Measurements from ENCODE around the gene ANKZF1. TPM values are rescaled to one million over a fixed set of nuclear protein-coding genes. Genes with fewer than 3 reads are reported as not detected.

ANKZF1 gene
- total and polyA plus RNA-seq, 10 of the 15 experiments (the other 5 are each of a cell fraction or from before 2014, with no cell fraction given): 3.1 to 104 (median 35.0) TPM

DNA sequence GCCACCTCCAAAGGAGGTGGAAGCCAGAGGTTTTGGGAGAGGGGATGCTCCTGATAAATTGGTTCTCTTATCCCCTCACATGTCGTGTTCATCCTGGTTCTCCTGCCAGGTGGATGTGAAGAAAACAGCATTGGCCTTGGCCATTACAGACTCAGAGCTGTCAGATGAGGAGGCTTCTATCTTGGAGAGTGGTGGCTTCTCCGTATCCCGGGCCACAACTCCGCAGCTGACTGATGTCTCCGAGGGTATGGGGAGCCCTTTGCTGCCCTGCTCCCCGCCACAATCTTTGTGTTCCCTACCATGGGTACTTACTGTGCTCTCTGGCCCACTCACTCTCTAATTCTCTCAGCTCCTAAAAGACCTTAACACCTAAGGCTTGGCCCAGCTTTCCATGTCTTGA, 48.1 kb upstream of the ANKZF1 start (continued):
- TF ChIP-seq, protein P1, sequence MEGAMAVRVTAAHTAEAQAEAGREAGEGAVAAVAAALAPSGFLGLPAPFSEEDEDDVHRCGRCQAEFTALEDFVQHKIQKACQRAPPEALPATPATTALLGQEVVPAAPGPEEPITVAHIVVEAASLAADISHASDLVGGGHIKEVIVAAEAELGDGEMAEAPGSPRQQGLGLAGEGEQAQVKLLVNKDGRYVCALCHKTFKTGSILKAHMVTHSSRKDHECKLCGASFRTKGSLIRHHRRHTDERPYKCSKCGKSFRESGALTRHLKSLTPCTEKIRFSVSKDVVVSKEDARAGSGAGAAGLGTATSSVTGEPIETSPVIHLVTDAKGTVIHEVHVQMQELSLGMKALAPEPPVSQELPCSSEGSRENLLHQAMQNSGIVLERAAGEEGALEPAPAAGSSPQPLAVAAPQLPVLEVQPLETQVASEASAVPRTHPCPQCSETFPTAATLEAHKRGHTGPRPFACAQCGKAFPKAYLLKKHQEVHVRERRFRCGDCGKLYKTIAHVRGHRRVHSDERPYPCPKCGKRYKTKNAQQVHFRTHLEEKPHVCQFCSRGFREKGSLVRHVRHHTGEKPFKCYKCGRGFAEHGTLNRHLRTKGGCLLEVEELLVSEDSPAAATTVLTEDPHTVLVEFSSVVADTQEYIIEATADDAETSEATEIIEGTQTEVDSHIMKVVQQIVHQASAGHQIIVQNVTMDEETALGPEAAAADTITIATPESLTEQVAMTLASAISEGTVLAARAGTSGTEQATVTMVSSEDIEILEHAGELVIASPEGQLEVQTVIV (IDR thresholded peaks at IDR 0.05; ENCODE audit: borderline replicate concordance, partially characterized antibody): no peak
- TF ChIP-seq SMAD5 (IDR thresholded peaks at IDR 0.05; ENCODE audit: low read depth): no peak
- TF ChIP-seq, protein P2, sequence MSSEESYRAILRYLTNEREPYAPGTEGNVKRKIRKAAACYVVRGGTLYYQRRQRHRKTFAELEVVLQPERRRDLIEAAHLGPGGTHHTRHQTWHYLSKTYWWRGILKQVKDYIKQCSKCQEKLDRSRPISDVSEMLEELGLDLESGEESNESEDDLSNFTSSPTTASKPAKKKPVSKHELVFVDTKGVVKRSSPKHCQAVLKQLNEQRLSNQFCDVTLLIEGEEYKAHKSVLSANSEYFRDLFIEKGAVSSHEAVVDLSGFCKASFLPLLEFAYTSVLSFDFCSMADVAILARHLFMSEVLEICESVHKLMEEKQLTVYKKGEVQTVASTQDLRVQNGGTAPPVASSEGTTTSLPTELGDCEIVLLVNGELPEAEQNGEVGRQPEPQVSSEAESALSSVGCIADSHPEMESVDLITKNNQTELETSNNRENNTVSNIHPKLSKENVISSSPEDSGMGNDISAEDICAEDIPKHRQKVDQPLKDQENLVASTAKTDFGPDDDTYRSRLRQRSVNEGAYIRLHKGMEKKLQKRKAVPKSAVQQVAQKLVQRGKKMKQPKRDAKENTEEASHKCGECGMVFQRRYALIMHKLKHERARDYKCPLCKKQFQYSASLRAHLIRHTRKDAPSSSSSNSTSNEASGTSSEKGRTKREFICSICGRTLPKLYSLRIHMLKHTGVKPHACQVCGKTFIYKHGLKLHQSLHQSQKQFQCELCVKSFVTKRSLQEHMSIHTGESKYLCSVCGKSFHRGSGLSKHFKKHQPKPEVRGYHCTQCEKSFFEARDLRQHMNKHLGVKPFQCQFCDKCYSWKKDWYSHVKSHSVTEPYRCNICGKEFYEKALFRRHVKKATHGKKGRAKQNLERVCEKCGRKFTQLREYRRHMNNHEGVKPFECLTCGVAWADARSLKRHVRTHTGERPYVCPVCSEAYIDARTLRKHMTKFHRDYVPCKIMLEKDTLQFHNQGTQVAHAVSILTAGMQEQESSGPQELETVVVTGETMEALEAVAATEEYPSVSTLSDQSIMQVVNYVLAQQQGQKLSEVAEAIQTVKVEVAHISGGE (CRISPR knock-in tag; IDR thresholded peaks at IDR 0.05): no peak

DNA sequence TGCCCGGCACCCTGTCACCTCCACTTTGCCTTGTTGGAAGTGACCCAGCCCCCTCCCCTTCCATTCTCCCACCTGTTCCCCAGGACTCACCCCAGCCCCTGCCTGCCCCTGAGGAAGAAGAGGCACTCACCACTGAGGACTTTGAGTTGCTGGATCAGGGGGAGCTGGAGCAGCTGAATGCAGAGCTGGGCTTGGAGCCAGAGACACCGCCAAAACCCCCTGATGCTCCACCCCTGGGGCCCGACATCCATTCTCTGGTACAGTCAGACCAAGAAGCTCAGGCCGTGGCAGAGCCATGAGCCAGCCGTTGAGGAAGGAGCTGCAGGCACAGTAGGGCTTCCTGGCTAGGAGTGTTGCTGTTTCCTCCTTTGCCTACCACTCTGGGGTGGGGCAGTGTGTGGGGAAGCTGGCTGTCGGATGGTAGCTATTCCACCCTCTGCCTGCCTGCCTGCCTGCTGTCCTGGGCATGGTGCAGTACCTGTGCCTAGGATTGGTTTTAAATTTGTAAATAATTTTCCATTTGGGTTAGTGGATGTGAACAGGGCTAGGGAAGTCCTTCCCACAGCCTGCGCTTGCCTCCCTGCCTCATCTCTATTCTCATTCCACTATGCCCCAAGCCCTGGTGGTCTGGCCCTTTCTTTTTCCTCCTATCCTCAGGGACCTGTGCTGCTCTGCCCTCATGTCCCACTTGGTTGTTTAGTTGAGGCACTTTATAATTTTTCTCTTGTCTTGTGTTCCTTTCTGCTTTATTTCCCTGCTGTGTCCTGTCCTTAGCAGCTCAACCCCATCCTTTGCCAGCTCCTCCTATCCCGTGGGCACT, 47.1 kb upstream of the ANKZF1 start:
- Histone ChIP-seq H3K9ac (ENCODE audit: control insufficient read depth, insufficient read depth, low read length) (no peak overlapping the region), H2AFZ (ENCODE audit: control insufficient read depth, low read depth, low read length) (no peak overlapping the region), H3K27ac (ENCODE audit: control insufficient read depth, insufficient read depth) (no peak overlapping the region), H3K79me2 (ENCODE audit: control insufficient read depth, insufficient read depth, low read length) (peaks cover 17% of the 10 kb centered on the region), H3K9me3 (replicated peaks; ENCODE audit: control insufficient read depth, insufficient read depth, low read length) (no peaks in the 10 kb centered on the region), H3K36me3 (ENCODE audit: control insufficient read depth in 2 of 2, insufficient read depth in 2 of 2, low read length in 1 of 2) (peaks cover 6 to 10% of the 10 kb centered on the region in 2 experiments; a peak in 3 of 4 replicates), H3K4me2 (ENCODE audit: control insufficient read depth, insufficient read depth) (no peak overlapping the region), H3K27me3 (replicated peaks in 1 of 2; ENCODE audit: control insufficient read depth in 2 of 2, insufficient read depth in 2 of 2, low read length in 1 of 2) (no peaks in the 10 kb centered on the region), H3K4me3 (no peak overlapping the region), H4K20me1 (ENCODE audit: control insufficient read depth, insufficient read depth) (no peaks in the 10 kb centered on the region), H3K4me1 (ENCODE audit: control insufficient read depth, insufficient read depth, low read length) (peaks cover 10% of the 10 kb centered on the region)
- DNase-seq (ENCODE audit: low read depth, low spot score) (no peak), FAIRE-seq (no peak), ATAC-seq (no peak)
- BruUV-seq (replicated peaks): no TSS peak
- ChIA-PET SMC1A (ENCODE audit: uncharacterized antibody, unreplicated experiment) (interaction anchor here (0.9 kb wide), 1 partner anchor 94 kb away, joined by 3 read pairs; no protein-coding TSS in a partner anchor), RAD21 (ENCODE audit: unreplicated experiment) (interaction anchor here (1.1 kb wide), 1 partner anchor 23 kb away, joined by 3 read pairs; no protein-coding TSS in a partner anchor), POLR2A (interaction anchor here (0.5 to 2.5 kb wide), 3 partner anchors 17 to 29 kb away, joined by 3 to 8 read pairs (median 4); partner anchors contain the start of gene ZFAND2B), CTCF (interaction anchor here (0.7 to 1.4 kb wide), 3 partner anchors 11 to 283 kb away, joined by 3 to 4 read pairs (median 3); no protein-coding TSS in a partner anchor)
- intact Hi-C loops (cut with micrococcal nuclease; ENCODE audit: unreplicated experiment) (no loop called here), in situ Hi-C loops (cut with MboI) (no loop called here)
- 77% methylated on average over 8 of the region's 8 CpGs for WGBS (ENCODE audit: insufficient coverage, insufficient replicate concordance, low lambda C conversion rate, missing lambda C conversion rate)
- no peak for TF ChIP-seq POLR2A (IDR thresholded peaks at IDR 0.05; ENCODE audit: low read depth, low read length)
- no peak for TF ChIP-seq ZNF207 (IDR thresholded peaks at IDR 0.05; ENCODE audit: borderline replicate concordance)
- no peak for TF ChIP-seq MYB (IDR thresholded peaks at IDR 0.05; ENCODE audit: borderline replicate concordance, low read depth, low read length)
- no peak for TF ChIP-seq NBN (IDR thresholded peaks at IDR 0.05)
- no peak for TF ChIP-seq KLF5 (IDR thresholded peaks at IDR 0.05; ENCODE audit: partially characterized antibody)
- TF ChIP-seq, protein P3, sequence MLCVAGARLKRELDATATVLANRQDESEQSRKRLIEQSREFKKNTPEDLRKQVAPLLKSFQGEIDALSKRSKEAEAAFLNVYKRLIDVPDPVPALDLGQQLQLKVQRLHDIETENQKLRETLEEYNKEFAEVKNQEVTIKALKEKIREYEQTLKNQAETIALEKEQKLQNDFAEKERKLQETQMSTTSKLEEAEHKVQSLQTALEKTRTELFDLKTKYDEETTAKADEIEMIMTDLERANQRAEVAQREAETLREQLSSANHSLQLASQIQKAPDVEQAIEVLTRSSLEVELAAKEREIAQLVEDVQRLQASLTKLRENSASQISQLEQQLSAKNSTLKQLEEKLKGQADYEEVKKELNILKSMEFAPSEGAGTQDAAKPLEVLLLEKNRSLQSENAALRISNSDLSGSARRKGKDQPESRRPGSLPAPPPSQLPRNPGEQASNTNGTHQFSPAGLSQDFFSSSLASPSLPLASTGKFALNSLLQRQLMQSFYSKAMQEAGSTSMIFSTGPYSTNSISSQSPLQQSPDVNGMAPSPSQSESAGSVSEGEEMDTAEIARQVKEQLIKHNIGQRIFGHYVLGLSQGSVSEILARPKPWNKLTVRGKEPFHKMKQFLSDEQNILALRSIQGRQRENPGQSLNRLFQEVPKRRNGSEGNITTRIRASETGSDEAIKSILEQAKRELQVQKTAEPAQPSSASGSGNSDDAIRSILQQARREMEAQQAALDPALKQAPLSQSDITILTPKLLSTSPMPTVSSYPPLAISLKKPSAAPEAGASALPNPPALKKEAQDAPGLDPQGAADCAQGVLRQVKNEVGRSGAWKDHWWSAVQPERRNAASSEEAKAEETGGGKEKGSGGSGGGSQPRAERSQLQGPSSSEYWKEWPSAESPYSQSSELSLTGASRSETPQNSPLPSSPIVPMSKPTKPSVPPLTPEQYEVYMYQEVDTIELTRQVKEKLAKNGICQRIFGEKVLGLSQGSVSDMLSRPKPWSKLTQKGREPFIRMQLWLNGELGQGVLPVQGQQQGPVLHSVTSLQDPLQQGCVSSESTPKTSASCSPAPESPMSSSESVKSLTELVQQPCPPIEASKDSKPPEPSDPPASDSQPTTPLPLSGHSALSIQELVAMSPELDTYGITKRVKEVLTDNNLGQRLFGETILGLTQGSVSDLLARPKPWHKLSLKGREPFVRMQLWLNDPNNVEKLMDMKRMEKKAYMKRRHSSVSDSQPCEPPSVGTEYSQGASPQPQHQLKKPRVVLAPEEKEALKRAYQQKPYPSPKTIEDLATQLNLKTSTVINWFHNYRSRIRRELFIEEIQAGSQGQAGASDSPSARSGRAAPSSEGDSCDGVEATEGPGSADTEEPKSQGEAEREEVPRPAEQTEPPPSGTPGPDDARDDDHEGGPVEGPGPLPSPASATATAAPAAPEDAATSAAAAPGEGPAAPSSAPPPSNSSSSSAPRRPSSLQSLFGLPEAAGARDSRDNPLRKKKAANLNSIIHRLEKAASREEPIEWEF (IDR thresholded peaks at IDR 0.05; ENCODE audit: insufficient replicate concordance, low read depth, low read length): no peak
- no peak for TF ChIP-seq NR2F1 (conservative IDR thresholded peaks at IDR 0.05)
